Esophagus (tissue), 2 donors: ENCODE measurements around the gene SNX9. TPM values are rescaled to one million over a fixed set of nuclear protein-coding genes. Genes with fewer than 3 reads are reported as not detected.

Experiments
- H3K27ac ChIP-seq, 2 donors: one replicate each; pipeline ENCODE4 v1.5.1; 2013; ENCODE audit warnings: low read depth in 2 of 2, mild to moderate bottlenecking in 2 of 2, inconsistent platforms in 1 of 2, low read length in 1 of 2, moderate library complexity in 1 of 2
- H3K27me3 ChIP-seq, 2 donors: one replicate each; pipeline ENCODE4 v1.6.1; 2013; ENCODE audit warnings: low read length in 2 of 2, control low read depth in 1 of 2, mild to moderate bottlenecking in 1 of 2; ENCODE audit not compliant: insufficient read depth in 2 of 2, control insufficient read depth in 1 of 2
- H3K36me3 ChIP-seq, 2 donors: one replicate each; pipeline ENCODE4 v1.6.1; 2013; ENCODE audit warnings: low read length in 1 of 2; ENCODE audit not compliant: control insufficient read depth in 2 of 2, insufficient read depth in 2 of 2
- H3K4me1 ChIP-seq, 2 donors: one replicate each; pipeline ENCODE4 v1.6.1; 2013; ENCODE audit warnings: low read length in 1 of 2; ENCODE audit not compliant: control insufficient read depth in 2 of 2, insufficient read depth in 2 of 2
- H3K4me3 ChIP-seq, 2 donors: one replicate each; pipeline ENCODE4 v1.5.1; 2013; ENCODE audit warnings: low read length in 2 of 2, mild to moderate bottlenecking in 2 of 2, low read depth in 1 of 2, moderate library complexity in 1 of 2
- H3K9me3 ChIP-seq, 2 donors: one replicate each; pipeline ENCODE4 v1.6.1; 2013; ENCODE audit warnings: mild to moderate bottlenecking in 2 of 2, low read depth in 1 of 2, low read length in 1 of 2, moderate library complexity in 1 of 2; ENCODE audit not compliant: control insufficient read depth in 2 of 2, insufficient read depth in 1 of 2
- WGBS, 2 donors: extraction: QIAGEN DNeasy Blood & Tissue Kit; methylation state at CpG; one replicate each; pipeline ENCODE4 v1.1.7; 2013; 5-methylcytosine and 5-hydroxymethylcytosine counted together
- polyA plus RNA-seq, 2 donors: library from polyadenylated mRNA; stranded (reverse); fragments of 200-250 nt; gene quantifications; one replicate each; pipeline ENCODE4 v1.2.3, GENCODE V29; 2013
- donor health status: healthy with polysubstance abuse.
- donor health status: Bipolar disorder and iron deficiency.

The SNX9 gene
- polyA plus RNA-seq, 2 donors: 27.8 to 78.0 TPM

- Histone ChIP-seq H3K4me1 (peaks cover 3 to 13% of the 10 kb centered on the region in 2 donors), H3K9me3 (no peaks in the 10 kb centered on the region), H3K4me3 (no peak overlapping the region), H3K27ac (no peak overlapping the region), H3K27me3 (no peaks in the 10 kb centered on the region), H3K36me3 (no peaks in the 10 kb centered on the region)
- WGBS, 2 donors: 69 to 81% methylated on average over 3 of the region's 3 CpGs
Measured at GRCh38 chr6:157993076-157993475, 170.0 kb downstream of the SNX9 start.

DNA sequence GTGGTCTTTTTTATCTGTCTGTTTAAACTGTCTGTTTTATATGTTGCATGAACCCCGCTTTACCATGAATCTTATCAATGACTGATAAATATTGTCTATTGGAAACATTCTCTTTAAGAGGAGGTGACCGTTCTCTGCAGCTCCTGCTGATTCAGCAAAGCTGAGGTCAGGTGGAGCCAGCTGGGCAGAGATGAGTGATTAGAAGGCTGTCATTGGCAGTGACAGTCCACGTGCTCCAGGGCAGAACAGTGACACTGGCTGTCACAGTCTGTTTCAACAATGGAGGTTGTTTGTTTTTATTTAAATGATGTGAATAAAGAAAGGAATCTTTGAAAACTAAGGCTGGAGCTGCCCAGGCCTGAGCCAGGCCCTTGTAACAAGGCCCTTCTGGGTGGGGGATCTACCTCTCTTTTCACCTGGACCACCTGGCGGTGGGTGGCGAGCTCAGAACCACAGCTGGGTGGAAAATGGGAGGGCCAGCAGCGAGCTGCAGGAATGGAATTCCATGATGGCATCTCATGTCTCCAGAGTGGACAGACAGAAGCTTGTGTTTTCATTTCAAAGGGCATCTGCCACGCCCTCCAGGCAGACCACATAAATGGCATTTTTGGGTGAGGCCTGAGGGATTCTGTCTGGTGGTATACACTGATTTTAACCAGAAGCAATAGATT lies 171.2 kb downstream of the SNX9 start:
- WGBS, 2 donors: 81 to 88% methylated on average over 7 of the region's 7 CpGs
- no peaks in the 10 kb centered on the region for H3K27me3 ChIP-seq
- H3K4me3 ChIP-seq: no peak overlapping the region
- no peak overlapping the region for H3K27ac ChIP-seq
- H3K9me3 ChIP-seq: no peaks in the 10 kb centered on the region
- peaks cover 5 to 16% of the 10 kb centered on the region in 2 donors for H3K4me1 ChIP-seq
- no peaks in the 10 kb centered on the region for H3K36me3 ChIP-seq

Other genes with a start within 250 kb of the SNX9 start
- 1 to 10 TPM; 5.7 to 8.1 TPM for gene SYNJ2, start 158.6 kb downstream of the SNX9 start, polyA plus RNA-seq